Measurements from ENCODE around the gene RNASEL.
"Not testable (repeated sequence)": the region's sequence is repeated elsewhere in the genome, so short reads cannot be mapped to it uniquely, and the experiment has no call there.

Gene RNASEL

DNA sequence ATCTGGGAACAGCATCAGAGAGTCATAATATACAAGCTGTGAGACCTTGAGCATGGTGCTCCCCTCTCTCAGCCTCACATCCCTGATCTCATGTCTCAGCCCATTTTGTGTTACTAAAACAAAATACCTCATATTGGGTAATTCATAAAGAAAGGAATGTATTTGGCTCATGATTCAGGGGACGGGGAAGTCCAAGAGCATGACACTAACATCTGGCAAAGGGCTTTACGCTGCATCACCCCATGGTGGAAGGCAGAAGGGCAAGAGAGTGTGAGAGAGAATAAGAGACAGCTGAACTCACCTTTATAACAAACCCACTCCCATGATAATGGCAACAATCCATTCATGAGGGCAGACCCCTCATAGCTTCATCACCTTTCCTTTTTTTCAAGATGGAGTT lies 36.5 kb downstream of the RNASEL start:
- no peak for DNase-seq

DNA sequence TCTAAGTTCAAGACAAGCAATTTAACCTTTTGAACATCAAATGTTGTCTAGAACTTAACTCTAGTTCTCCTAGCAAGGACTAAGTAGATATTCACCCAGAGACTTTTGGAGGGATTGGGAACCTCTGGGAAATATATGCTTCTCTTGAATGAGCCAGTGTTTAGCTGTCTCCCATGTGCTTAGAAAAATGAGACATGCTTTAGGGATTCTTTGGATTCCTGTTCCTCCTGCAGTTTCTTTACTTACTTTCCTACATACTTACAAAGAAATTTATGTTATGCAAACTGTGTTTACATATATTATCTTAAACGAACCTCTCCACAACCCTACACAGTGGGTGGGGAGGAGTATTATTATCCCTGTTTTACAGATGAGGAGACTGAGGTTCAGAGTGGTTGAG lies 39.2 kb downstream of the RNASEL start:
- DNase-seq: no peak

DNA sequence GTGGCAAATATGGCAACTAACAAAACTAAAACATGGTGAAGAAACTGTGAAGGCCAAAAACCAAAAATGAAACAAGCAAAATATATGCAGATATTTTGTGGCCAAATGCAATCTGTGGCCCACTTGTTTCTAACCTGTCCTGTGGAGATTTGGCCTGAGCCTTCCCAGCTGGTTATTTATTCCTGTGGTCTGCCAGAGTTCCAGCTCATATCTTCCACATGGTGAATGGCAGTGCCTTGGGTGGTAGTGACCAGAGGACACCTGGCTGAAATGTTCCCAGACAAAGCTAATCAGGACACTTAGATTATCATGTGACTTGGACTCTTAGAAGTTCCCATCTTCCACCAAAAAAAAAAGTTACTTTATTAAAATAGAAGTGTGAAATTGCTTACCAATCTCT lies 39.7 kb downstream of the RNASEL start:
- DNase-seq: no peak

- no peak for DNase-seq
Measured at GRCh38 chr1:182533896-182534295, 55.2 kb downstream of the RNASEL start.

DNA sequence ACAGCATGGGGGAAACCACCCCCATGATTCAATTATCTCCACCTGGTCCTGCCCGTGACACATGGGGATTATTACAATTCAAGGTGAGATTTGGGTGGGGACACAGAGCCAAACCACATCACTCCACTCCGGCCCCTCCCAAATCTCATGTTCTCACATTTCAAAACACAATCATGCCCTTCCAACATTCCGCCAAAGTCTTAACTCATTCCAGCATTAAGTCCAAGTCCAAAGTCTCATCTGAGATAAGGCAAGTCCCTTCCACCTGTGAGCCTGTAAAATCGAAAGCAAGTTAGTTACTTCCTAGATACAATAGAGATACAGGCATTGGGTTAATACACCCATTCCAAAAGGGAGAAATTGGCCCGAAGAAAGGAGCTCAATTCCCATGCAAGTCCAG lies 60.9 kb downstream of the RNASEL start:
- not testable (repeated sequence) for DNase-seq

DNA sequence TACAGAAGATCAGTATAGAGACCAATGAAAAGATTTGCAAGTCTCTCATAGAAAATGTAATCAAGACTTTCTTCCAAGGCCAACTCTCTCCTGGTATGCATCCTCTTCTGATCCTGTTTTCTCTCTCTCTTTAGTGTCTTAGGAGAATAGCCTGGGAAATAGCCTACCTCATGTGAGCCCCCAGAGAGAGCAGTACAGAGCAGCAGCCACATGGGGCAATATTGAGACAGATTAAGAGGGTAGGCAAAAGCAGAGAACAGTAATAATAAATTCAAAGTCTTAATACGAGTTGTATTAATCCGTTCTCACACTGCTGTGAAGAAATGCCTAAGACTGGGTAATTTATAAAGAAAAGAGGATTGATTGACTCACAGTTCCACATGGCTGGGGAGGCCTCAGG lies 61.4 kb downstream of the RNASEL start:
- no peak for DNase-seq

DNA sequence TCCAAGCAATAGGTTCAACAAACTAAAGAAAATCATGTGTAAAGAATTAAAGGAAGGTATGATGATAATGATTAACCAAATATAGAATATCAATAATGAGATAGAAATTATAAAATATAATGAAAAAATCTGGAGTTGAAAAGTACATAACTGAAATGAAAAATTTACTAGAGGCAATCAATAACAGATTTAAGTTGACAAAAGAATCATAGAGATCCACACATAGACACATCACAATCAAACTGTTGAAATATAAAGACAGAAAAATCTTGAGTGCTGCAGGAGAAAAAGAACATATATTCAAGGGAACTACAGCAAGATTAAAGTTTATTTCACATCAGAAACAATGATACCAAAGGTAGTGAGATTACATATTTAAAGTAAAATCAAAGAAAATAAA lies 63.7 kb downstream of the RNASEL start:
- DNase-seq: no peak

All from SHP77 treated with DMSO at 0.1 percent for 48 hours (cell line).